ENCODE results near the gene DENND1A.

Gene DENND1A

GRCh38 chr9:123371228-123371584, 558.7 kb downstream of the DENND1A start:
- H3K9ac ChIP-seq, result no peak overlapping the region
- H3K4me1 ChIP-seq, result no peaks in the 10 kb centered on the region
- H3K9me3 ChIP-seq (ENCODE audit: control insufficient read depth, low read length), result no peaks in the 10 kb centered on the region
- H3K4me3 ChIP-seq (ENCODE audit: low read depth, low read length), result no peak overlapping the region
- TF ChIP-seq, protein P1, sequence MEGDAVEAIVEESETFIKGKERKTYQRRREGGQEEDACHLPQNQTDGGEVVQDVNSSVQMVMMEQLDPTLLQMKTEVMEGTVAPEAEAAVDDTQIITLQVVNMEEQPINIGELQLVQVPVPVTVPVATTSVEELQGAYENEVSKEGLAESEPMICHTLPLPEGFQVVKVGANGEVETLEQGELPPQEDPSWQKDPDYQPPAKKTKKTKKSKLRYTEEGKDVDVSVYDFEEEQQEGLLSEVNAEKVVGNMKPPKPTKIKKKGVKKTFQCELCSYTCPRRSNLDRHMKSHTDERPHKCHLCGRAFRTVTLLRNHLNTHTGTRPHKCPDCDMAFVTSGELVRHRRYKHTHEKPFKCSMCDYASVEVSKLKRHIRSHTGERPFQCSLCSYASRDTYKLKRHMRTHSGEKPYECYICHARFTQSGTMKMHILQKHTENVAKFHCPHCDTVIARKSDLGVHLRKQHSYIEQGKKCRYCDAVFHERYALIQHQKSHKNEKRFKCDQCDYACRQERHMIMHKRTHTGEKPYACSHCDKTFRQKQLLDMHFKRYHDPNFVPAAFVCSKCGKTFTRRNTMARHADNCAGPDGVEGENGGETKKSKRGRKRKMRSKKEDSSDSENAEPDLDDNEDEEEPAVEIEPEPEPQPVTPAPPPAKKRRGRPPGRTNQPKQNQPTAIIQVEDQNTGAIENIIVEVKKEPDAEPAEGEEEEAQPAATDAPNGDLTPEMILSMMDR (IDR thresholded peaks at IDR 0.05), result no peak
- no peaks in the 10 kb centered on the region for H3K36me3 ChIP-seq (ENCODE audit: control insufficient read depth, insufficient read depth, low read length)
- H3K27ac ChIP-seq, result no peak overlapping the region
- no peaks in the 10 kb centered on the region for H3K27me3 ChIP-seq (ENCODE audit: control insufficient read depth, insufficient read depth, low read length)
- H2AFZ ChIP-seq, result no peak overlapping the region
- no peak overlapping the region for H3K4me2 ChIP-seq (ENCODE audit: low read length)
- no peaks in the 10 kb centered on the region for H3K79me2 ChIP-seq

DNA sequence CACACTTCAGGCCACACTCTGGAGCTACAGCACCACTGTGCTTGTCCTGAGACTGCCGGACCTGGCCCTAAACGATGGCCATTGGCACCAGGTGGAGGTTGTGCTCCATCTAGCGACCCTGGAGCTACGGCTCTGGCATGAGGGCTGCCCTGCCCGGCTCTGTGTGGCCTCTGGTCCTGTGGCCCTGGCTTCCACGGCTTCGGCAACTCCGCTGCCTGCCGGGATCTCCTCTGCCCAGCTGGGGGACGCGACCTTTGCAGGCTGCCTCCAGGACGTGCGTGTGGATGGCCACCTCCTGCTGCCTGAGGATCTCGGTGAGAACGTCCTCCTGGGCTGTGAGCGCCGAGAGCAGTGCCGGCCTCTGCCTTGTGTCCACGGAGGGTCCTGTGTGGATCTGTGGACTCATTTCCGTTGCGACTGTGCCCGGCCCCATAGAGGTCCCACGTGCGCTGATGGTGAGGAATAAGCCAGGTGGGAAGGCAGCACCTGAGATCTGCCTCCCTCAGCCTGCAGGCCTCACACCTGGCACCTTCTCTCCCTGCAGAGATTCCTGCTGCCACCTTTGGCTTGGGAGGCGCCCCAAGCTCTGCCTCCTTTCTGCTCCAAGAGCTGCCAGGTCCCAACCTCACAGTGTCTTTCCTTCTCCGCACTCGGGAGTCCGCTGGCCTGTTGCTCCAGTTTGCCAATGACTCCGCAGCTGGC, 559.2 kb downstream of the DENND1A start:
- no peaks in the 10 kb centered on the region for H3K9me3 ChIP-seq (ENCODE audit: control insufficient read depth, low read length)
- no peaks in the 10 kb centered on the region for H3K4me1 ChIP-seq
- no peaks in the 10 kb centered on the region for H3K36me3 ChIP-seq (ENCODE audit: control insufficient read depth, insufficient read depth, low read length)
- H2AFZ ChIP-seq, result no peak overlapping the region
- H3K79me2 ChIP-seq, result no peaks in the 10 kb centered on the region
- H3K27me3 ChIP-seq (ENCODE audit: control insufficient read depth, insufficient read depth, low read length), result no peaks in the 10 kb centered on the region
- no peak overlapping the region for H3K27ac ChIP-seq
- no peak overlapping the region for H3K4me2 ChIP-seq (ENCODE audit: low read length)
- TF ChIP-seq, protein P1 (IDR thresholded peaks at IDR 0.05), result no peak
- no peak overlapping the region for H3K9ac ChIP-seq
- no peak overlapping the region for H3K4me3 ChIP-seq (ENCODE audit: low read depth, low read length)

GRCh38 chr9:123370108-123370507, 559.8 kb downstream of the DENND1A start:
- no peak overlapping the region for H3K27ac ChIP-seq
- H3K4me3 ChIP-seq (ENCODE audit: low read depth, low read length), result no peak overlapping the region
- H2AFZ ChIP-seq, result no peak overlapping the region
- no peaks in the 10 kb centered on the region for H3K27me3 ChIP-seq (ENCODE audit: control insufficient read depth, insufficient read depth, low read length)
- no peaks in the 10 kb centered on the region for H3K9me3 ChIP-seq (ENCODE audit: control insufficient read depth, low read length)
- H3K9ac ChIP-seq, result no peak overlapping the region
- no peaks in the 10 kb centered on the region for H3K4me1 ChIP-seq
- no peaks in the 10 kb centered on the region for H3K79me2 ChIP-seq
- TF ChIP-seq, protein P1 (IDR thresholded peaks at IDR 0.05), result no peak
- no peak overlapping the region for H3K4me2 ChIP-seq (ENCODE audit: low read length)
- H3K36me3 ChIP-seq (ENCODE audit: control insufficient read depth, insufficient read depth, low read length), result no peaks in the 10 kb centered on the region

DNA sequence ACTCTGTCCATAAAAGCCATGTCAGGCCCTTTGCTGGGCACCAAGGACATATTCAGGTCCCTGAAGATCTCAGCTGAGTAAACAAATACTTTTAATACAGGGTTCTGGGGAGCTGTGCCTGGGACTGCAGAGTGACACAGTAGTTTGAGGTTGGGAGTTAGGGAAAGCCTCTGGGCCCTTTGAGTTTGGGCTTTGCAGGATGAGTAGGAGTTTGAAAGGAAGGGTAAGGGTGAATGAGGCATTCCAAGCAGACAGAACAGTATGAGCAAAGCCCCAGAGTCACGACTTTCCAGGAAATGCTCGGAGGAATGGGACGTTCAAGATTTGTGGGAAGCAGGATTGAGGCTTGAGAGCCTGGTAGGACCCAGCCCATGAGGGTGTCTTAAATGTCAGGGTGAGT, 560.6 kb downstream of the DENND1A start:
- Histone ChIP-seq H3K4me2 (ENCODE audit: low read length) (no peak overlapping the region), H3K4me3 (ENCODE audit: low read depth, low read length) (no peak overlapping the region), H3K9ac (no peak overlapping the region), H3K9me3 (ENCODE audit: control insufficient read depth, low read length) (no peaks in the 10 kb centered on the region), H3K36me3 (ENCODE audit: control insufficient read depth, insufficient read depth, low read length) (no peaks in the 10 kb centered on the region), H3K27me3 (ENCODE audit: control insufficient read depth, insufficient read depth, low read length) (no peaks in the 10 kb centered on the region), H3K27ac (no peak overlapping the region), H2AFZ (no peak overlapping the region), H3K4me1 (no peaks in the 10 kb centered on the region), H3K79me2 (no peaks in the 10 kb centered on the region)
- TF ChIP-seq, protein P1 (IDR thresholded peaks at IDR 0.05), result no peak

- H3K36me3 ChIP-seq (ENCODE audit: control insufficient read depth, insufficient read depth, low read length), result no peaks in the 10 kb centered on the region
- H3K9me3 ChIP-seq (ENCODE audit: control insufficient read depth, low read length), result no peaks in the 10 kb centered on the region
- no peak overlapping the region for H3K27ac ChIP-seq
- no peaks in the 10 kb centered on the region for H3K79me2 ChIP-seq
- H2AFZ ChIP-seq, result no peak overlapping the region
- no peak overlapping the region for H3K4me2 ChIP-seq (ENCODE audit: low read length)
- no peak overlapping the region for H3K9ac ChIP-seq
- H3K27me3 ChIP-seq (ENCODE audit: control insufficient read depth, insufficient read depth, low read length), result no peaks in the 10 kb centered on the region
- H3K4me1 ChIP-seq, result no peaks in the 10 kb centered on the region
- TF ChIP-seq, protein P1 (IDR thresholded peaks at IDR 0.05), result no peak
- H3K4me3 ChIP-seq (ENCODE audit: low read depth, low read length), result no peak overlapping the region
Observed at GRCh38 chr9:123368536-123369153, 561.3 kb downstream of the DENND1A start.
